Spleen (tissue), 7 donors: Measurements from ENCODE around the gene RABGEF1.

Experiments
- POLR2AphosphoS5 ChIP-seq, 3 donors: sonication (generic); formaldehyde crosslinking; IDR thresholded peaks; one replicate each; pipeline ENCODE4 v1.5.1; 2017; ENCODE audit warnings: antibody characterized with exemption in 3 of 3
- TF ChIP-seq, protein P1 (sequence below), 11 experiments: fragments of 200-600 bp in 7 of 11; fragments of 450-650 bp in 4 of 11; sonication (generic) in 4 of 11; IDR thresholded peaks in 8 of 11; conservative IDR thresholded peaks in 3 of 11; 1 replicate in 7 of 11; 2 replicates in 4 of 11; pipeline versions ENCODE4 v1.4.0 to v1.8.0; 2016 to 2021; ENCODE audit warnings: antibody characterized with exemption in 11 of 11, inconsistent platforms in 4 of 11, mild to moderate bottlenecking in 1 of 11
- donor health status: DM: no; HTN: no; CAD: no; lungs with moderate emphysema.
- donor health status: DM: no; HTN: no; CAD: no.
- donor health status: DM: no; HTN: no; CAD: no.

DNA sequence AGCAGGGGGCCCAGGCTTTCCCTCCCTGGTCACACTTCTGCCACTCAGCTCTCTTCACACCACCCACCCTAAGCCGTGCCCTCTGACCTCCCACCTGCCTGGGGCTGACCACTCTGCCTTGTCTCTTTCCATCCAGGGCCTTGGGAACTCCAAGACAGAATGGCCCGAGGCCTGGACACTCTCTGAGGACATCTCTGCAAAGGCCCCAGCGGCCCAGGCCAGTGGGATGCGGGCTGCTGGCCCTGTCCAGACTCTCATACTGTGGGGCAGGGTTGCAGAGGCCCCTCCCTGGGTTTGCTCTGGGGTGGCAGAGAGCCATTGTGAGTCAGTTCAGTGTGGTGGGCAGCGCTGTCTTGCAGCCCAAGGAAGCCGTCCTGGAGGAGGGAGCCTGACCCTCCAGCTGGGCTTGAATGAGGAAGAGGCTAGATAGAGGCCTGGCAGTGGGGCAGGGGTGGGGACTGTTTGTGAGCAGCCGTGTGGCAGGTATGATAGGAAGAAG lies 39.9 kb upstream of the RABGEF1 start:
- no peak for TF ChIP-seq POLR2AphosphoS5 (IDR thresholded peaks at IDR 0.05)
- TF ChIP-seq, protein P1, sequence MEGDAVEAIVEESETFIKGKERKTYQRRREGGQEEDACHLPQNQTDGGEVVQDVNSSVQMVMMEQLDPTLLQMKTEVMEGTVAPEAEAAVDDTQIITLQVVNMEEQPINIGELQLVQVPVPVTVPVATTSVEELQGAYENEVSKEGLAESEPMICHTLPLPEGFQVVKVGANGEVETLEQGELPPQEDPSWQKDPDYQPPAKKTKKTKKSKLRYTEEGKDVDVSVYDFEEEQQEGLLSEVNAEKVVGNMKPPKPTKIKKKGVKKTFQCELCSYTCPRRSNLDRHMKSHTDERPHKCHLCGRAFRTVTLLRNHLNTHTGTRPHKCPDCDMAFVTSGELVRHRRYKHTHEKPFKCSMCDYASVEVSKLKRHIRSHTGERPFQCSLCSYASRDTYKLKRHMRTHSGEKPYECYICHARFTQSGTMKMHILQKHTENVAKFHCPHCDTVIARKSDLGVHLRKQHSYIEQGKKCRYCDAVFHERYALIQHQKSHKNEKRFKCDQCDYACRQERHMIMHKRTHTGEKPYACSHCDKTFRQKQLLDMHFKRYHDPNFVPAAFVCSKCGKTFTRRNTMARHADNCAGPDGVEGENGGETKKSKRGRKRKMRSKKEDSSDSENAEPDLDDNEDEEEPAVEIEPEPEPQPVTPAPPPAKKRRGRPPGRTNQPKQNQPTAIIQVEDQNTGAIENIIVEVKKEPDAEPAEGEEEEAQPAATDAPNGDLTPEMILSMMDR (IDR thresholded peaks at IDR 0.05 in 8 of 11, conservative IDR thresholded peaks at IDR 0.05 in 3 of 11) = no peak
